Trophoblast cell (in vitro differentiated cells and primary cell): Measurements from ENCODE around the gene OSBPL3.

Source experiments
- DNase-seq, 2 donors: peaks; one replicate each; pipeline ENCODE4 v3.0.0-alpha.2; 2016
- H2AFZ ChIP-seq: 2 replicates; pipeline ENCODE4 v1.6.1; 2013; ENCODE audit warnings: low read length, moderate library complexity, mild to moderate bottlenecking; ENCODE audit not compliant: insufficient read depth, poor library complexity
- H2AK5ac ChIP-seq: 2 replicates; pipeline ENCODE4 v1.6.1; 2013; ENCODE audit warnings: mild to moderate bottlenecking, low read length
- H2BK120ac ChIP-seq: 2 replicates; pipeline ENCODE4 v1.6.1; 2013; ENCODE audit warnings: low read length, mild to moderate bottlenecking, moderate library complexity; ENCODE audit not compliant: insufficient read depth, poor library complexity
- H2BK12ac ChIP-seq: 2 replicates; pipeline ENCODE4 v1.6.1; 2013; ENCODE audit warnings: mild to moderate bottlenecking, low read length, moderate library complexity
- H2BK5ac ChIP-seq: 2 replicates; pipeline ENCODE4 v1.6.1; 2013; ENCODE audit warnings: low read length, low read depth, moderate library complexity, mild to moderate bottlenecking; ENCODE audit not compliant: poor library complexity
- H3K14ac ChIP-seq: 2 replicates; pipeline ENCODE4 v1.6.1; 2013; ENCODE audit warnings: mild to moderate bottlenecking, low read length
- H3K18ac ChIP-seq: 2 replicates; pipeline ENCODE4 v1.6.1; 2013; ENCODE audit warnings: mild to moderate bottlenecking, low read length
- H3K23ac ChIP-seq: 2 replicates; pipeline ENCODE4 v1.6.1; 2013; ENCODE audit warnings: low read length
- H3K27ac ChIP-seq: 2 replicates; pipeline ENCODE4 v1.5.1; 2013; ENCODE audit warnings: low read depth, mild to moderate bottlenecking, inconsistent platforms, low read length, moderate library complexity
- H3K27me3 ChIP-seq: 2 replicates; pipeline ENCODE4 v1.6.1; 2013; ENCODE audit warnings: inconsistent platforms, mild to moderate bottlenecking, low read length, moderate library complexity; ENCODE audit not compliant: insufficient read depth
- H3K36me3 ChIP-seq, 2 experiments: 1 replicate in 1 of 2; 2 replicates in 1 of 2; pipeline ENCODE4 v1.6.1; 2013; ENCODE audit warnings: low read length in 2 of 2, mild to moderate bottlenecking in 2 of 2, moderate library complexity in 1 of 2; ENCODE audit not compliant: insufficient read depth in 2 of 2, control insufficient read depth in 1 of 2
- H3K4ac ChIP-seq: 2 replicates; pipeline ENCODE4 v1.6.1; 2013; ENCODE audit warnings: low read depth, mild to moderate bottlenecking, low read length, moderate library complexity
- H3K4me1 ChIP-seq, 2 experiments: 1 replicate in 1 of 2; 2 replicates in 1 of 2; pipeline ENCODE4 v1.6.1; 2013; ENCODE audit warnings: low read length in 2 of 2, mild to moderate bottlenecking in 2 of 2, moderate library complexity in 1 of 2; ENCODE audit not compliant: insufficient read depth in 2 of 2, control insufficient read depth in 1 of 2
- H3K4me2 ChIP-seq: 2 replicates; pipeline ENCODE4 v1.6.1; 2013; ENCODE audit warnings: inconsistent platforms, mild to moderate bottlenecking, low read length, moderate library complexity
- H3K4me3 ChIP-seq: 2 replicates; pipeline ENCODE4 v1.5.1; 2013; ENCODE audit warnings: mild to moderate bottlenecking, low read depth, low read length, inconsistent platforms
- H3K79me1 ChIP-seq: one replicate; pipeline ENCODE4 v1.6.1; 2013; ENCODE audit warnings: low read length
- H3K79me2 ChIP-seq: 2 replicates; pipeline ENCODE4 v1.6.1; 2013; ENCODE audit warnings: low read length, mild to moderate bottlenecking; ENCODE audit not compliant: control insufficient read depth, insufficient read depth, poor library complexity
- H3K9ac ChIP-seq: 2 replicates; pipeline ENCODE4 v1.6.1; 2013; ENCODE audit warnings: mild to moderate bottlenecking, low read length
- H3K9me3 ChIP-seq: 2 replicates; pipeline ENCODE4 v1.6.1; 2013; ENCODE audit warnings: low read depth, mild to moderate bottlenecking, control low read depth, inconsistent platforms, low read length; ENCODE audit not compliant: insufficient read depth
- H4K12ac ChIP-seq: 2 replicates; pipeline ENCODE4 v1.6.1; 2013; ENCODE audit warnings: low read depth, mild to moderate bottlenecking, low read length, moderate library complexity
- H4K8ac ChIP-seq: 2 replicates; pipeline ENCODE4 v1.6.1; 2013; ENCODE audit warnings: low read depth, mild to moderate bottlenecking, low read length, moderate library complexity
- H4K91ac ChIP-seq: one replicate; pipeline ENCODE4 v1.6.1; 2013; ENCODE audit warnings: low read depth, mild to moderate bottlenecking, low read length, moderate library complexity
- WGBS: extraction: QIAGEN DNeasy Blood & Tissue Kit; methylation state at CpG from one replicate; pipeline ENCODE4 v1.1.7; 2013; ENCODE audit warnings: missing lambda C conversion rate; ENCODE audit not compliant: insufficient read length, insufficient coverage; ENCODE audit errors: extremely low coverage; 5-methylcytosine and 5-hydroxymethylcytosine counted together

Gene OSBPL3

DNA sequence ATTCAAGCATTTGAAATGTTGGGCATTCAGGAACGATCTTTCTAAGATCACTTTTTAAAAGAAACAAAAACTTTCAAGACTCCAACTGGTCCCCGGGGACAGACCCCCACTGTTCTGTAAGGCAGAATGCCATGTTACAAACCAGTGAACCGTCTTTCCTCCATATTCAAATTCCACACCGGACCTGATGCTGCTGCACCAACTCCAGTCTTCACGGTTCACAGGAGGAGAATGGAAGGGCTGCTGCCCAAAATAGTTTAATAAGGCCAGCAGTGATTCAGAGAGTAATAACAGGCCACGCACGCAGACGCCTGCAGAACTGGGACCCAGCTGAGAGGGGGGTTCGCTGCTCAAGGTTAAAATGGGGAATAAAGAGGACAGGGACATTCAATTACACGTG, 47.2 kb downstream of the OSBPL3 start:
- H3K4me1 ChIP-seq = peaks cover 2% of the 10 kb centered on the region in 2 experiments
- no peak overlapping the region for H3K14ac ChIP-seq
- H4K8ac ChIP-seq = no peak overlapping the region
- no peak overlapping the region for H3K27ac ChIP-seq
- no peaks in the 10 kb centered on the region for H3K9me3 ChIP-seq
- no peak overlapping the region for H2BK12ac ChIP-seq
- H3K4me3 ChIP-seq = no peak overlapping the region
- no peak for DNase-seq
- H2BK5ac ChIP-seq = no peak overlapping the region
- no peaks in the 10 kb centered on the region for H3K79me2 ChIP-seq
- no peak overlapping the region for H2AK5ac ChIP-seq
- H2AFZ ChIP-seq = no peak overlapping the region
- no peak overlapping the region for H3K23ac ChIP-seq
- H3K18ac ChIP-seq = no peak overlapping the region
- H3K4me2 ChIP-seq = no peak overlapping the region
- WGBS = no CpG with 5 or more reads among the region's 10 CpGs
- no peak overlapping the region for H2BK120ac ChIP-seq
- H3K27me3 ChIP-seq = no peaks in the 10 kb centered on the region
- H4K91ac ChIP-seq = no peak overlapping the region
- H3K4ac ChIP-seq = no peak overlapping the region
- H4K12ac ChIP-seq = no peak overlapping the region
- H3K36me3 ChIP-seq = no peaks in the 10 kb centered on the region
- no peak overlapping the region for H3K9ac ChIP-seq
- H3K79me1 ChIP-seq = no peaks in the 10 kb centered on the region

DNA sequence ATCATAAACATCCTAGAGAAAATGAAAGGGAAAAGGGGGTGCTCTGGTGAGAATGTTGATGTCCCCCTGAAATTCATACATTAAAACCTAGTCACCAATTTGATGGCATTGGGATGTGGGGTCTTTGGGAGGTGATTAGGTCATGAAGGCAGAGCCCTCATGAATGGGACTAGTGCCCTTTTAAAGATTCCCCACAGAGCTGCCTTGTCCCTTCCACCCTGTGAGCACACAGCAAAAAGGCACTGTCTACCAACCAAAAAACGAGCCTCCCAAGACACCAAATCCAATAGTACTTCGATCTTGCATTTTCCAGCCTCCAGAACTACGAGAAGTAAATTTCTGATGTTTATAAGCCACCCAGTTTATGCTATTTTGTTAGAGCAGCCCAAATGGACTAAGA, 47.6 kb downstream of the OSBPL3 start:
- Histone ChIP-seq H3K23ac (no peak overlapping the region), H3K27me3 (no peaks in the 10 kb centered on the region), H3K27ac (no peak overlapping the region), H2BK120ac (no peak overlapping the region), H4K91ac (no peak overlapping the region), H3K18ac (no peak overlapping the region), H2BK12ac (no peak overlapping the region), H3K79me2 (no peaks in the 10 kb centered on the region), H4K8ac (no peak overlapping the region), H3K4me2 (no peak overlapping the region), H3K4ac (no peak overlapping the region), H2BK5ac (no peak overlapping the region), H2AFZ (no peak overlapping the region), H3K4me3 (no peak overlapping the region), H3K4me1 (peaks cover 2% of the 10 kb centered on the region in 2 experiments), H4K12ac (no peak overlapping the region), H3K9ac (no peak overlapping the region), H3K9me3 (no peaks in the 10 kb centered on the region), H3K14ac (no peak overlapping the region), H3K79me1 (no peaks in the 10 kb centered on the region), H2AK5ac (no peak overlapping the region), H3K36me3 (no peaks in the 10 kb centered on the region)
- WGBS = no CpG with 5 or more reads among the region's 3 CpGs
- no peak for DNase-seq

GRCh38 chr7:24931844-24932243, 48.1 kb downstream of the OSBPL3 start:
- Histone ChIP-seq H4K12ac (no peak overlapping the region), H3K4me2 (no peak overlapping the region), H3K27ac (no peak overlapping the region), H2BK120ac (no peak overlapping the region), H3K14ac (no peak overlapping the region), H2AK5ac (no peak overlapping the region), H3K27me3 (no peaks in the 10 kb centered on the region), H3K4me3 (no peak overlapping the region), H2AFZ (no peak overlapping the region), H4K8ac (no peak overlapping the region), H3K9ac (no peak overlapping the region), H3K79me1 (no peaks in the 10 kb centered on the region), H2BK5ac (no peak overlapping the region), H3K23ac (no peak overlapping the region), H3K79me2 (no peaks in the 10 kb centered on the region), H3K4ac (no peak overlapping the region), H3K36me3 (no peaks in the 10 kb centered on the region), H2BK12ac (no peak overlapping the region), H3K4me1 (peaks cover 2% of the 10 kb centered on the region in 2 experiments), H4K91ac (no peak overlapping the region), H3K9me3 (no peaks in the 10 kb centered on the region), H3K18ac (no peak overlapping the region)
- WGBS = no CpG with 5 or more reads among the region's 3 CpGs
- no peak for DNase-seq

GRCh38 chr7:24930856-24931255, 49.1 kb downstream of the OSBPL3 start:
- no peak overlapping the region for H2AFZ ChIP-seq
- no peaks in the 10 kb centered on the region for H3K79me2 ChIP-seq
- no peak for DNase-seq
- H4K12ac ChIP-seq = no peak overlapping the region
- no peaks in the 10 kb centered on the region for H3K27me3 ChIP-seq
- H3K9me3 ChIP-seq = no peaks in the 10 kb centered on the region
- no peaks in the 10 kb centered on the region for H3K36me3 ChIP-seq
- H3K9ac ChIP-seq = no peak overlapping the region
- no peak overlapping the region for H3K4ac ChIP-seq
- no peak overlapping the region for H3K23ac ChIP-seq
- no CpG with 5 or more reads among the region's 1 CpG for WGBS
- H4K8ac ChIP-seq = no peak overlapping the region
- H3K14ac ChIP-seq = no peak overlapping the region
- no peak overlapping the region for H3K18ac ChIP-seq
- H2BK12ac ChIP-seq = no peak overlapping the region
- no peaks in the 10 kb centered on the region for H3K79me1 ChIP-seq
- H2AK5ac ChIP-seq = no peak overlapping the region
- H4K91ac ChIP-seq = no peak overlapping the region
- no peak overlapping the region for H3K4me2 ChIP-seq
- H3K27ac ChIP-seq = no peak overlapping the region
- H2BK120ac ChIP-seq = no peak overlapping the region
- H2BK5ac ChIP-seq = no peak overlapping the region
- H3K4me1 ChIP-seq = peaks cover 0 to 2% of the 10 kb centered on the region in 2 experiments
- no peak overlapping the region for H3K4me3 ChIP-seq
